ELF-1 (cell line): ENCODE data around the gene IQCC.

ENCODE experiments used
- DNase-seq: peaks from one replicate; pipeline ENCODE4 v3.0.0-alpha.2; 2016; ENCODE audit warnings: low read depth, low spot score

Gene IQCC

GRCh38 chr1:32256473-32257226, 51.2 kb downstream of the IQCC start:
- no peak for DNase-seq

DNA sequence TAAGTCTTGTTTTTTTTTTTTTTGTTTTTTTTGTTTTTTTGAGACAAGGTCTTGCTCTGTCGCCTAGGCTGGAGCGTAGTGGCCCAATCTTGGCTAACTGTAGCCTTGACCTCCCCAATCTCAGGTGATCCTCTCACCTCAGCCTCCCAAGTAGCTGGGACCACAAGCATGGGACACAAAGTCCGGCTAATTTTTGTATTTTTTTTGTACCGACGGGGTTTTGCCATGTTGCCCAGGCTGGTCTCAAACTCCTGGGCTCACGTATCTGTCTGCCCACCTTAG, 51.7 kb downstream of the IQCC start:
- DNase-seq = no peak
